ENCODE measurements around the gene KCNIP1.

Gene KCNIP1

GRCh38 chr5:170617533-170618490, 114.0 kb downstream of the KCNIP1 start:
- H3K4me3 ChIP-seq (ENCODE audit: low read length), result no peak overlapping the region
- H3K36me3 ChIP-seq (ENCODE audit: control insufficient read depth, insufficient read depth, low read length), result no peaks in the 10 kb centered on the region
- no peak overlapping the region for H3K18ac ChIP-seq (ENCODE audit: low read length)
- no peak overlapping the region for H4K8ac ChIP-seq (ENCODE audit: low read depth, low read length)
- no peaks in the 10 kb centered on the region for H3K79me2 ChIP-seq (ENCODE audit: control insufficient read depth, insufficient read depth, low read length)
- peak; percentile 22 for DNase-seq
- no peak overlapping the region for H2BK5ac ChIP-seq (ENCODE audit: low read length)
- no peak overlapping the region for H2AK5ac ChIP-seq (ENCODE audit: low read length)
- H3K56ac ChIP-seq (ENCODE audit: low read length), result no peak overlapping the region
- no peaks in the 10 kb centered on the region for H3K4me1 ChIP-seq (ENCODE audit: control insufficient read depth, low read depth, low read length)
- H3K9ac ChIP-seq (ENCODE audit: low read length), result no peak overlapping the region
- H4K5ac ChIP-seq (ENCODE audit: low read length), result no peak overlapping the region
- no peak overlapping the region for H2BK15ac ChIP-seq (replicated peaks; ENCODE audit: low read depth)
- no peak overlapping the region for H3K4ac ChIP-seq (ENCODE audit: low read depth, low read length)
- no peak overlapping the region for H2BK120ac ChIP-seq (ENCODE audit: low read depth, low read length)
- H3K27ac ChIP-seq (ENCODE audit: low read depth, low read length), result no peak overlapping the region
- WGBS (ENCODE audit: extremely low coverage, insufficient coverage, low lambda C conversion rate), result no CpG with 5 or more reads among the region's 7 CpGs
- H3K79me1 ChIP-seq (ENCODE audit: low read length), result no peaks in the 10 kb centered on the region
- H3K27me3 ChIP-seq (ENCODE audit: insufficient read depth, low read length, poor library complexity), result no peaks in the 10 kb centered on the region
- H3K23ac ChIP-seq (ENCODE audit: low read length), result no peak overlapping the region
- H3K4me2 ChIP-seq (ENCODE audit: low read length), result no peak overlapping the region

DNA sequence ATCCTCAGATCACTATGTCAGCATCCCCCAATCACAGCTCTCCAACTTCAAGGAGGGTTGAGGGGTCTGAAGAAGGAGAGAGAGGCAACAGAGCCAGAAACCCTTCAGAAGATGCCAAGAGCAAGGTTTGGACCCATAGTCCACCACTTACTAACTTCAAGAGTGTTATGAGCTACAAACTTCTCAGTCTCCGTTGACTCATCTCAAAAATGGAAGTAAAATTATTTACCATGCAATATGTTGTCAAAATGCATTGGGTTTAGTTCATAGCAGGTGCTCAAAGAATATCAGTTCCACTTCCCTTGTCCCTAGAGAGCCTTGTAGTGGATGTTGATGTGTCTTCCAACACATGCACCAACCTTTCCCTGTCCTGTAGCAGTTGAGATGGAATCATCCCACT, 116.0 kb downstream of the KCNIP1 start:
- H4K8ac ChIP-seq (ENCODE audit: low read depth, low read length), result no peak overlapping the region
- no peaks in the 10 kb centered on the region for H3K27me3 ChIP-seq (ENCODE audit: insufficient read depth, low read length, poor library complexity)
- no peak overlapping the region for H3K4me3 ChIP-seq (ENCODE audit: low read length)
- H2AK5ac ChIP-seq (ENCODE audit: low read length), result no peak overlapping the region
- no peak overlapping the region for H2BK120ac ChIP-seq (ENCODE audit: low read depth, low read length)
- H2BK15ac ChIP-seq (replicated peaks; ENCODE audit: low read depth), result no peak overlapping the region
- H3K4ac ChIP-seq (ENCODE audit: low read depth, low read length), result no peak overlapping the region
- H2BK5ac ChIP-seq (ENCODE audit: low read length), result no peak overlapping the region
- H3K27ac ChIP-seq (ENCODE audit: low read depth, low read length), result no peak overlapping the region
- no peak overlapping the region for H4K5ac ChIP-seq (ENCODE audit: low read length)
- no CpG with 5 or more reads among the region's 1 CpG for WGBS (ENCODE audit: extremely low coverage, insufficient coverage, low lambda C conversion rate)
- no peaks in the 10 kb centered on the region for H3K79me2 ChIP-seq (ENCODE audit: control insufficient read depth, insufficient read depth, low read length)
- H3K4me1 ChIP-seq (ENCODE audit: control insufficient read depth, low read depth, low read length), result no peaks in the 10 kb centered on the region
- no peak overlapping the region for H3K4me2 ChIP-seq (ENCODE audit: low read length)
- H3K18ac ChIP-seq (ENCODE audit: low read length), result no peak overlapping the region
- H3K79me1 ChIP-seq (ENCODE audit: low read length), result no peaks in the 10 kb centered on the region
- DNase-seq, result no peak
- no peak overlapping the region for H3K23ac ChIP-seq (ENCODE audit: low read length)
- H3K36me3 ChIP-seq (ENCODE audit: control insufficient read depth, insufficient read depth, low read length), result no peaks in the 10 kb centered on the region
- no peak overlapping the region for H3K56ac ChIP-seq (ENCODE audit: low read length)
- H3K9ac ChIP-seq (ENCODE audit: low read length), result no peak overlapping the region

DNA sequence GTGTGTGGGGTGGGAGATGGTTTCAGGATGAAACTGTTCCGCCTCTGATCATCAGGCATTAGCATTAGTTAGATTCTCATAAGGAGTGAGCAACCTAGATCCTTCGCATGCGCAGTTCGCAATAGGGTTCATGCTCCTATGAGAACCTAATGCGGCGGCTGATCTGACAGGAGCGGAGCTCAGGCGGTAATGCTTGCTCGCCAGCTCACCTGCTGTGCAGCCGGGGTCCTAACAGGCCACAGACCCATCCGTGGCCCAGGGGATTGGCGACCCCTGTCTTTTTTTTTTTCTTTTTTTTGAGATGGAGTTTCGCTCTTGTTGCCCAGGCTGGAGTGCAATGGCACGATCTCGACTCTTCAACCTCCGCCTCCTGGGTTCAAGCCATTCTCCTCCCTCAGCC, 119.1 kb downstream of the KCNIP1 start:
- no peak overlapping the region for H3K4me2 ChIP-seq (ENCODE audit: low read length)
- H3K79me1 ChIP-seq (ENCODE audit: low read length), result no peaks in the 10 kb centered on the region
- H2AK5ac ChIP-seq (ENCODE audit: low read length), result no peak overlapping the region
- no peak overlapping the region for H2BK15ac ChIP-seq (replicated peaks; ENCODE audit: low read depth)
- no peaks in the 10 kb centered on the region for H3K27me3 ChIP-seq (ENCODE audit: insufficient read depth, low read length, poor library complexity)
- no peaks in the 10 kb centered on the region for H3K4me1 ChIP-seq (ENCODE audit: control insufficient read depth, low read depth, low read length)
- H3K79me2 ChIP-seq (ENCODE audit: control insufficient read depth, insufficient read depth, low read length), result no peaks in the 10 kb centered on the region
- H3K4ac ChIP-seq (ENCODE audit: low read depth, low read length), result no peak overlapping the region
- H3K23ac ChIP-seq (ENCODE audit: low read length), result no peak overlapping the region
- H4K8ac ChIP-seq (ENCODE audit: low read depth, low read length), result no peak overlapping the region
- H3K9ac ChIP-seq (ENCODE audit: low read length), result no peak overlapping the region
- WGBS (ENCODE audit: extremely low coverage, insufficient coverage, low lambda C conversion rate), result no CpG with 5 or more reads among the region's 16 CpGs
- no peak overlapping the region for H4K5ac ChIP-seq (ENCODE audit: low read length)
- H3K36me3 ChIP-seq (ENCODE audit: control insufficient read depth, insufficient read depth, low read length), result no peaks in the 10 kb centered on the region
- H3K27ac ChIP-seq (ENCODE audit: low read depth, low read length), result no peak overlapping the region
- no peak overlapping the region for H2BK5ac ChIP-seq (ENCODE audit: low read length)
- H3K18ac ChIP-seq (ENCODE audit: low read length), result no peak overlapping the region
- DNase-seq, result no peak
- H3K56ac ChIP-seq (ENCODE audit: low read length), result no peak overlapping the region
- H3K4me3 ChIP-seq (ENCODE audit: low read length), result no peak overlapping the region
- H2BK120ac ChIP-seq (ENCODE audit: low read depth, low read length), result no peak overlapping the region

DNA sequence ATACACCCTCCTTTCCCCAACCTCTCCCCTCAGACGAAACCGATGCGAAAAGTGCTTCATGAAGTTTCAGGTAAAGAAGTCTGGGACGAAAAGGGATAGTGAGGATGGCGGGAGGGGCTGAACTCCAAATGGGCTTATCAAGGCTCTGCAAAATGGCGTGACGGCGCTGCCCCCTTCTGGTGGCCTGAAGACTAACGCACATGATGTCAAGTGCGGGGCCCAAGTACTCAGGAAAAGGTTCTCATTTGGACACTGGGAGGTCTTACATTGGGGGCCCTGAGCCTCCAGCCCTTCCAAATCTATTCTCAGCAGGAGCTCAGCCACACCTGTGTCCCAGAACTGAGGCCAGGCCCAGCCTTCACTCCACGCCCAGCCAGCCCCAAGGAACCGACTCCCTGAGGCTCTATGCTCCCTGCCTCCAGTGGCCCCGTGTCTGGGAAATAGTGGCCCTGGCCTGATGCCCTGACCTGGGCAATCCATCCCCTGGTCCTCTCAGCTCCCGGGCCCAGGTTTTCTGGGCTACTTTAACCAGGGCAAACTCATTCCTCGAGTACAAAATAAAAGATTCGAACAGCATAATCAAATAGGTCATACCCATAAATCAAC, 119.9 kb downstream of the KCNIP1 start:
- H4K5ac ChIP-seq (ENCODE audit: low read length), result no peak overlapping the region
- H2AK5ac ChIP-seq (ENCODE audit: low read length), result no peak overlapping the region
- no peak overlapping the region for H3K9ac ChIP-seq (ENCODE audit: low read length)
- H2BK5ac ChIP-seq (ENCODE audit: low read length), result no peak overlapping the region
- H3K4me1 ChIP-seq (ENCODE audit: control insufficient read depth, low read depth, low read length), result no peaks in the 10 kb centered on the region
- peak; percentile 85 for DNase-seq
- H3K4ac ChIP-seq (ENCODE audit: low read depth, low read length), result no peak overlapping the region
- WGBS (ENCODE audit: extremely low coverage, insufficient coverage, low lambda C conversion rate), result no CpG with 5 or more reads among the region's 16 CpGs
- H4K8ac ChIP-seq (ENCODE audit: low read depth, low read length), result no peak overlapping the region
- H3K36me3 ChIP-seq (ENCODE audit: control insufficient read depth, insufficient read depth, low read length), result no peaks in the 10 kb centered on the region
- no peak overlapping the region for H2BK120ac ChIP-seq (ENCODE audit: low read depth, low read length)
- no peak overlapping the region for H2BK15ac ChIP-seq (replicated peaks; ENCODE audit: low read depth)
- no peak overlapping the region for H3K56ac ChIP-seq (ENCODE audit: low read length)
- no peaks in the 10 kb centered on the region for H3K27me3 ChIP-seq (ENCODE audit: insufficient read depth, low read length, poor library complexity)
- H3K79me2 ChIP-seq (ENCODE audit: control insufficient read depth, insufficient read depth, low read length), result no peaks in the 10 kb centered on the region
- no peak overlapping the region for H3K18ac ChIP-seq (ENCODE audit: low read length)
- H3K4me3 ChIP-seq (ENCODE audit: low read length), result no peak overlapping the region
- H3K4me2 ChIP-seq (ENCODE audit: low read length), result no peak overlapping the region
- H3K79me1 ChIP-seq (ENCODE audit: low read length), result no peaks in the 10 kb centered on the region
- no peak overlapping the region for H3K23ac ChIP-seq (ENCODE audit: low read length)
- no peak overlapping the region for H3K27ac ChIP-seq (ENCODE audit: low read depth, low read length)

GRCh38 chr5:170625221-170626165, 121.7 kb downstream of the KCNIP1 start:
- Histone ChIP-seq H3K9ac (ENCODE audit: low read length) (no peak overlapping the region), H2BK5ac (ENCODE audit: low read length) (no peak overlapping the region), H3K18ac (ENCODE audit: low read length) (no peak overlapping the region), H3K4me2 (ENCODE audit: low read length) (no peak overlapping the region), H3K4me3 (ENCODE audit: low read length) (no peak overlapping the region), H3K4ac (ENCODE audit: low read depth, low read length) (no peak overlapping the region), H3K79me1 (ENCODE audit: low read length) (no peaks in the 10 kb centered on the region), H3K56ac (ENCODE audit: low read length) (no peak overlapping the region), H2BK120ac (ENCODE audit: low read depth, low read length) (no peak overlapping the region), H4K5ac (ENCODE audit: low read length) (no peak overlapping the region), H2BK15ac (replicated peaks; ENCODE audit: low read depth) (no peak overlapping the region), H3K79me2 (ENCODE audit: control insufficient read depth, insufficient read depth, low read length) (no peaks in the 10 kb centered on the region), H3K4me1 (ENCODE audit: control insufficient read depth, low read depth, low read length) (no peaks in the 10 kb centered on the region), H3K27ac (ENCODE audit: low read depth, low read length) (no peak overlapping the region), H4K8ac (ENCODE audit: low read depth, low read length) (no peak overlapping the region), H2AK5ac (ENCODE audit: low read length) (no peak overlapping the region), H3K27me3 (ENCODE audit: insufficient read depth, low read length, poor library complexity) (no peaks in the 10 kb centered on the region), H3K23ac (ENCODE audit: low read length) (no peak overlapping the region), H3K36me3 (ENCODE audit: control insufficient read depth, insufficient read depth, low read length) (no peaks in the 10 kb centered on the region)
- no peak for DNase-seq
- no CpG with 5 or more reads among the region's 18 CpGs for WGBS (ENCODE audit: extremely low coverage, insufficient coverage, low lambda C conversion rate)
